HCT116 (cell line): ENCODE measurements around the gene CARD14. TPM values are rescaled to one million over a fixed set of nuclear protein-coding genes. Genes with fewer than 3 reads are reported as not detected.

ENCODE experiments used
- ATAC-seq: fragments of 200-7000 bp; cut with Tn5 transposase; 2 replicates; pipeline ENCODE4 v1.9.1; 2020; ENCODE audit warnings: mild to moderate bottlenecking, moderate library complexity
- BruUV-seq: library from RNA; stranded (reverse); fragments of 400-500 nt; replicated peaks from 2 replicates; lab custom pipeline; 2021; lab: Mats Ljungman, UMichigan
- CTCF ChIA-PET: fragments of 300-600 bp; sonication (Branson Sonifier 250); formaldehyde crosslinking; loops from one replicate; lab custom pipeline; 2021; ENCODE audit warnings: antibody characterized with exemption; lab: Charles Lee
- POLR2A ChIA-PET: fragments of 300-600, 350-600 bp; sonication (Branson Sonifier 250); formaldehyde crosslinking; loops from one replicate; lab custom pipeline; 2021; ENCODE audit warnings: antibody characterized with exemption; lab: Charles Lee
- RAD21 ChIA-PET, 2 experiments: fragments of 300-600 bp; sonication (Branson Sonifier 250); formaldehyde crosslinking; loops; one replicate each; lab custom pipeline; 2023; ENCODE audit warnings: low total read pairs in 2 of 2; ENCODE audit not compliant: uncharacterized antibody in 2 of 2, unreplicated experiment in 2 of 2, low non-redundant PET in 1 of 2; lab: Charles Lee
- DNase-seq: peaks from one replicate; pipeline ENCODE4 v3.0.0-alpha.2; 2010; ENCODE audit warnings: low read depth, low spot score
- H2AFZ ChIP-seq: fragments of 200-600 bp; shearing (Covaris generic), sonication (generic); 2 replicates; pipeline ENCODE4 v1.6.1; 2017; ENCODE audit warnings: low read depth, mixed run types, mixed read lengths, antibody characterized with exemption, low read length; ENCODE audit not compliant: poor library complexity, severe bottlenecking
- H3K27ac ChIP-seq: 2 replicates; pipeline ENCODE4 v1.5.1; 2012; ENCODE audit warnings: low read depth, low read length
- H3K27me3 ChIP-seq: fragments of 200-600 bp; sonication (generic); 2 replicates; pipeline ENCODE4 v1.6.1; 2016; ENCODE audit warnings: mixed run types, low read length, mixed read lengths; ENCODE audit not compliant: insufficient read depth
- H3K36me3 ChIP-seq, 2 experiments: fragments of 200-500 bp in 1 of 2; fragments of 200-600 bp in 1 of 2; sonication (Bioruptor generic) in 1 of 2; sonication (generic) in 1 of 2; 2 replicates each; pipeline versions ENCODE4 v1.5.1 to v1.6.1; 2014 to 2016; ENCODE audit warnings: low read length in 2 of 2, inconsistent platforms in 1 of 2, mixed read lengths in 1 of 2, mixed run types in 1 of 2; ENCODE audit not compliant: insufficient read depth in 2 of 2, control insufficient read depth in 1 of 2
- H3K4me1 ChIP-seq, 2 experiments: fragments of 200-600 bp in 1 of 2; sonication (generic) in 1 of 2; 2 replicates each; pipeline versions ENCODE4 v1.5.1 to v1.6.1; 2012 to 2017; ENCODE audit warnings: low read length in 2 of 2, inconsistent platforms in 1 of 2, mild to moderate bottlenecking in 1 of 2, mixed read lengths in 1 of 2, mixed run types in 1 of 2, moderate library complexity in 1 of 2; ENCODE audit not compliant: insufficient read depth in 2 of 2, control insufficient read depth in 1 of 2
- H3K4me2 ChIP-seq: fragments of 200-600 bp; sonication (generic); 2 replicates; pipeline ENCODE4 v1.6.1; 2017; ENCODE audit warnings: mixed run types, low read length, mixed read lengths
- H3K4me3 ChIP-seq, 2 experiments: fragments of 200-600 bp in 1 of 2; sonication (generic) in 1 of 2; replicated peaks in 1 of 2; 2 replicates each; pipeline ENCODE4 v1.5.1; 2011 to 2016; ENCODE audit warnings: low read length in 2 of 2, control low read depth in 1 of 2, low read depth in 1 of 2, mild to moderate bottlenecking in 1 of 2, mixed read lengths in 1 of 2, mixed run types in 1 of 2
- H3K79me2 ChIP-seq: fragments of 200-600 bp; sonication (generic); 2 replicates; pipeline ENCODE4 v1.6.1; 2017; ENCODE audit warnings: mild to moderate bottlenecking, mixed run types, low read length, moderate library complexity, mixed read lengths; ENCODE audit not compliant: insufficient read depth
- H3K9ac ChIP-seq: fragments of 200-600 bp; sonication (generic); 2 replicates; pipeline ENCODE4 v1.6.1; 2016; ENCODE audit warnings: low read length, mixed read lengths
- H3K9me2 ChIP-seq: fragments of 200-600 bp; sonication (generic), shearing (Covaris generic); 2 replicates; pipeline ENCODE4 v1.6.1; 2017; ENCODE audit warnings: mixed run types, mild to moderate bottlenecking, moderate library complexity; ENCODE audit not compliant: insufficient read depth
- H3K9me3 ChIP-seq, 2 experiments: fragments of 200-500 bp in 1 of 2; fragments of 200-600 bp in 1 of 2; sonication (Bioruptor generic) in 1 of 2; sonication (generic) in 1 of 2; 2 replicates each; pipeline ENCODE4 v1.6.1; 2014 to 2017; ENCODE audit warnings: low read length in 2 of 2, mixed read lengths in 2 of 2, inconsistent platforms in 1 of 2, low read depth in 1 of 2, mild to moderate bottlenecking in 1 of 2, mixed run types in 1 of 2, moderate library complexity in 1 of 2; ENCODE audit not compliant: control insufficient read depth in 1 of 2, insufficient read depth in 1 of 2
- H4K20me1 ChIP-seq: fragments of 200-600 bp; sonication (generic), shearing (Covaris generic); 2 replicates; pipeline ENCODE4 v1.6.1; 2017; ENCODE audit warnings: mixed run types, mild to moderate bottlenecking, moderate library complexity; ENCODE audit not compliant: insufficient read depth
- CBX3 ChIP-seq: IDR thresholded peaks from 2 replicates; pipeline ENCODE4 v1.6.1; 2012; ENCODE audit warnings: low read depth
- CEBPB ChIP-seq: IDR thresholded peaks from 2 replicates; pipeline ENCODE4 v1.6.1; 2012; ENCODE audit warnings: low read depth
- EGR1 ChIP-seq: IDR thresholded peaks from 2 replicates; pipeline ENCODE4 v1.6.1; 2012; ENCODE audit warnings: low read depth
- ELF1 ChIP-seq: IDR thresholded peaks from 2 replicates; pipeline ENCODE4 v1.6.1; 2012; ENCODE audit warnings: low read depth, borderline replicate concordance
- EZH2 ChIP-seq: fragments of 200-600 bp; sonication (generic); IDR thresholded peaks from 2 replicates; pipeline ENCODE4 v1.6.1; 2017; ENCODE audit warnings: antibody characterized with exemption, mixed run types
- FOSL1 ChIP-seq: IDR thresholded peaks from 2 replicates; pipeline ENCODE4 v1.6.1; 2012; ENCODE audit warnings: low read depth
- POLR2A ChIP-seq: IDR thresholded peaks from 2 replicates; pipeline ENCODE4 v1.7.0; 2011; ENCODE audit warnings: borderline replicate concordance; ENCODE audit not compliant: insufficient read depth, insufficient read length; ENCODE audit errors: extremely low read depth
- RAD21 ChIP-seq: IDR thresholded peaks from 2 replicates; pipeline ENCODE4 v1.6.1; 2012; ENCODE audit warnings: low read depth, mild to moderate bottlenecking
- SP1 ChIP-seq: IDR thresholded peaks from 2 replicates; pipeline ENCODE4 v1.6.1; 2012; ENCODE audit warnings: low read depth
- SRF ChIP-seq: IDR thresholded peaks from 2 replicates; pipeline ENCODE4 v1.6.1; 2012; ENCODE audit warnings: low read depth
- YY1 ChIP-seq: IDR thresholded peaks from 2 replicates; pipeline ENCODE4 v1.6.1; 2011; ENCODE audit warnings: low read length, low read depth, moderate library complexity, mild to moderate bottlenecking; ENCODE audit not compliant: insufficient replicate concordance; ENCODE audit errors: extremely low read depth
- intact Hi-C: fragments of 100-400 bp; cut with micrococcal nuclease; formaldehyde crosslinking; loops from 2 replicates; pipeline ENCODE4 v1.10.0; 2022
- total RNA-seq: library from RNA; stranded (reverse); gene quantifications from one replicate; pipeline ENCODE4 v1.2.1, GENCODE V29; 2021; ENCODE audit not compliant: unreplicated experiment
- TF ChIP-seq, protein P1 (sequence below): IDR thresholded peaks from 2 replicates; pipeline ENCODE4 v1.6.1; 2012
- TF ChIP-seq, protein P2 (sequence below), 3 experiments: fragments of 200-600 bp in 1 of 3; sonication (generic) in 1 of 3; IDR thresholded peaks in 2 of 3; conservative IDR thresholded peaks in 1 of 3; 2 replicates each; pipeline ENCODE4 v1.5.1; 2012 to 2017; ENCODE audit warnings: low read depth in 2 of 3, low read length in 2 of 3, antibody characterized with exemption in 1 of 3, borderline replicate concordance in 1 of 3, control low read depth in 1 of 3, mild to moderate bottlenecking in 1 of 3, mixed read lengths in 1 of 3, mixed run types in 1 of 3, moderate library complexity in 1 of 3; ENCODE audit not compliant: insufficient read depth in 1 of 3
- TF ChIP-seq, protein P3 (sequence below): IDR thresholded peaks from 2 replicates; pipeline ENCODE4 v1.6.1; 2011; ENCODE audit warnings: mild to moderate bottlenecking, low read length, moderate library complexity; ENCODE audit not compliant: insufficient replicate concordance; ENCODE audit errors: extremely low read depth

CARD14 gene
- total RNA-seq, 1 experiment from 2014 or later: 0.25 TPM

DNA sequence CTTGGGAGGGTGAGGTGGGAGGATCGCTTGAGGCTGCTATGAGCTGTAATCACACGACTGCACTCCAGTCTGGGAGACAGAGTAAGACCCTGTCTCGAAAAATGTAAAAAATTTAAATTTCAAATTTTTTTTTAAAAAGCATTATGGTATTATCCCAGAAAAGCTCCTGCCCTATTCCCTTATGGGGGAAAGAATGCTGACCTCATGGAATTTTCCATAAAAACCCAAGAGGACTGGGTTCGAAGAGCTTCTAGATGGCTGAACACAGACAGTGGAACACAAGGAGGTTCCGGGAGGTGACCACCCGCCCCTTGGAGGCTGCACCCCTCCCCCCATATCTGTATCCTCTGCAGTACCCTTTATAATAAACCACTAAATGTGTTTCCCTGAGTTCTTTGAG, 26.9 kb upstream of the CARD14 start:
- Histone ChIP-seq H2AFZ (no peak overlapping the region), H3K27me3 (no peaks in the 10 kb centered on the region), H3K9me2 (no peaks in the 10 kb centered on the region), H3K4me2 (no peak overlapping the region), H4K20me1 (peaks cover 27% of the 10 kb centered on the region; the same call in 1 of the 2 replicates), H3K36me3 (peaks cover 68 to 73% of the 10 kb centered on the region in 2 experiments), H3K27ac (no peak overlapping the region), H3K4me3 (no peak overlapping the region), H3K4me1 (peaks cover 12 to 13% of the 10 kb centered on the region in 2 experiments), H3K9ac (no peak overlapping the region), H3K79me2 (peaks cover 91% of the 10 kb centered on the region), H3K9me3 (no peaks in the 10 kb centered on the region)
- no TSS peak for BruUV-seq
- TF ChIP-seq SRF (no peak), YY1 (no peak), RAD21 (no peak), POLR2A (no peak), ELF1 (no peak), SP1 (no peak), EZH2 (no peak), CBX3 (no peak), CEBPB (no peak), FOSL1 (no peak), EGR1 (no peak)
- TF ChIP-seq, protein P1, sequence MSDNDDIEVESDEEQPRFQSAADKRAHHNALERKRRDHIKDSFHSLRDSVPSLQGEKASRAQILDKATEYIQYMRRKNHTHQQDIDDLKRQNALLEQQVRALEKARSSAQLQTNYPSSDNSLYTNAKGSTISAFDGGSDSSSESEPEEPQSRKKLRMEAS: no peak
- TF ChIP-seq, protein P2, sequence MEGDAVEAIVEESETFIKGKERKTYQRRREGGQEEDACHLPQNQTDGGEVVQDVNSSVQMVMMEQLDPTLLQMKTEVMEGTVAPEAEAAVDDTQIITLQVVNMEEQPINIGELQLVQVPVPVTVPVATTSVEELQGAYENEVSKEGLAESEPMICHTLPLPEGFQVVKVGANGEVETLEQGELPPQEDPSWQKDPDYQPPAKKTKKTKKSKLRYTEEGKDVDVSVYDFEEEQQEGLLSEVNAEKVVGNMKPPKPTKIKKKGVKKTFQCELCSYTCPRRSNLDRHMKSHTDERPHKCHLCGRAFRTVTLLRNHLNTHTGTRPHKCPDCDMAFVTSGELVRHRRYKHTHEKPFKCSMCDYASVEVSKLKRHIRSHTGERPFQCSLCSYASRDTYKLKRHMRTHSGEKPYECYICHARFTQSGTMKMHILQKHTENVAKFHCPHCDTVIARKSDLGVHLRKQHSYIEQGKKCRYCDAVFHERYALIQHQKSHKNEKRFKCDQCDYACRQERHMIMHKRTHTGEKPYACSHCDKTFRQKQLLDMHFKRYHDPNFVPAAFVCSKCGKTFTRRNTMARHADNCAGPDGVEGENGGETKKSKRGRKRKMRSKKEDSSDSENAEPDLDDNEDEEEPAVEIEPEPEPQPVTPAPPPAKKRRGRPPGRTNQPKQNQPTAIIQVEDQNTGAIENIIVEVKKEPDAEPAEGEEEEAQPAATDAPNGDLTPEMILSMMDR (IDR thresholded peaks at IDR 0.05 in 2 of 3, conservative IDR thresholded peaks at IDR 0.05 in 1 of 3; ENCODE audit: borderline replicate concordance in 1 of 3, insufficient read depth in 1 of 3, low read depth in 2 of 3, low read length in 2 of 3): no peak
- TF ChIP-seq, protein P3, sequence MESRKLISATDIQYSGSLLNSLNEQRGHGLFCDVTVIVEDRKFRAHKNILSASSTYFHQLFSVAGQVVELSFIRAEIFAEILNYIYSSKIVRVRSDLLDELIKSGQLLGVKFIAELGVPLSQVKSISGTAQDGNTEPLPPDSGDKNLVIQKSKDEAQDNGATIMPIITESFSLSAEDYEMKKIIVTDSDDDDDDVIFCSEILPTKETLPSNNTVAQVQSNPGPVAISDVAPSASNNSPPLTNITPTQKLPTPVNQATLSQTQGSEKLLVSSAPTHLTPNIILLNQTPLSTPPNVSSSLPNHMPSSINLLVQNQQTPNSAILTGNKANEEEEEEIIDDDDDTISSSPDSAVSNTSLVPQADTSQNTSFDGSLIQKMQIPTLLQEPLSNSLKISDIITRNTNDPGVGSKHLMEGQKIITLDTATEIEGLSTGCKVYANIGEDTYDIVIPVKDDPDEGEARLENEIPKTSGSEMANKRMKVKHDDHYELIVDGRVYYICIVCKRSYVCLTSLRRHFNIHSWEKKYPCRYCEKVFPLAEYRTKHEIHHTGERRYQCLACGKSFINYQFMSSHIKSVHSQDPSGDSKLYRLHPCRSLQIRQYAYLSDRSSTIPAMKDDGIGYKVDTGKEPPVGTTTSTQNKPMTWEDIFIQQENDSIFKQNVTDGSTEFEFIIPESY: no peak
- intact Hi-C loops: no loop called here
- ChIA-PET POLR2A (interaction anchor here (1.3 to 1.6 kb wide), 2 partner anchors 9 to 19 kb away, joined by 3 to 5 read pairs; no protein-coding TSS in a partner anchor), CTCF (interaction anchor here (1.0 to 1.4 kb wide), 2 partner anchors 19 to 41 kb away, joined by 3 read pairs; partner anchors contain the start of gene GAA), RAD21 (no interaction called here)
- DNase-seq (no peak), ATAC-seq (no peak)
